SK-N-SH treated with all-trans-retinoic acid at 6 μM for 48 hours (cell line): ENCODE measurements around the gene PLD5.
"Not testable (repeated sequence)": the region's sequence is repeated elsewhere in the genome, so short reads cannot be mapped to it uniquely, and the experiment has no call there.

Experiments used
- GLIS3 ChIP-seq: fragments of 250-450 bp; sonication (Bioruptor Pico); IDR thresholded peaks from 2 replicates; pipeline ENCODE4 v1.5.0; 2020; ENCODE audit warnings: mild to moderate bottlenecking, moderate library complexity
- TOX ChIP-seq: fragments of 250-450 bp; sonication (Bioruptor Pico); IDR thresholded peaks from 2 replicates; pipeline ENCODE4 v1.8.0; 2021; ENCODE audit warnings: mild to moderate bottlenecking, moderate library complexity, borderline replicate concordance
- ZFP3 ChIP-seq: fragments of 250-450 bp; sonication (Bioruptor Pico); IDR thresholded peaks from 2 replicates; pipeline ENCODE4 v1.5.0; 2020; ENCODE audit warnings: mild to moderate bottlenecking, moderate library complexity
- ZFP30 ChIP-seq: fragments of 450-650 bp; formaldehyde crosslinking; IDR thresholded peaks from 2 replicates; pipeline ENCODE4 v1.5.0; 2022; ENCODE audit warnings: mild to moderate bottlenecking, moderate library complexity
- TF ChIP-seq, protein P1 (sequence below): fragments of 250-450 bp; sonication (Bioruptor Pico); IDR thresholded peaks from 2 replicates; pipeline ENCODE4 v1.5.1; 2020; ENCODE audit warnings: low read depth, mild to moderate bottlenecking, moderate library complexity

DNA sequence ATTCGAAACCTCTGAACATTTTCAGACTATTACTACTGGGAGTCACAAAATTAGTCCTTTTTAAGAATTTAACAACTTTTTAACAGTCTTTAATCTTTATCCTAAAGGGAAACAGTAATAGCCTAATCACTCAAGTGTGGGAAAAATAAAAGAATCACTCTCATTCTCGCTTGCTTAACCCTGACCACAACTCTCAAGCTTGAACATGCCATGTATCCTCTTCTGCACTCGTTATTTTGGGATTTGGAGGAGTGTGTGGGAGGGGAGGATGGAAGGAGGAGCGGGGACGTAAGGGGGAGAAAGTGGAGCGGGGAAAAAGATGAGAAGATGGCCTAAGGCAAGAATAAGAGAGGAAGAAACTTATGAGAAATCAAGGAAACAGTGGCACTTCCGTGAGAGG, 215.8 kb downstream of the PLD5 start:
- TF ChIP-seq ZFP30 (CRISPR knock-in tag); TOX; GLIS3; ZFP3: not testable (repeated sequence)
- TF ChIP-seq, protein P1, sequence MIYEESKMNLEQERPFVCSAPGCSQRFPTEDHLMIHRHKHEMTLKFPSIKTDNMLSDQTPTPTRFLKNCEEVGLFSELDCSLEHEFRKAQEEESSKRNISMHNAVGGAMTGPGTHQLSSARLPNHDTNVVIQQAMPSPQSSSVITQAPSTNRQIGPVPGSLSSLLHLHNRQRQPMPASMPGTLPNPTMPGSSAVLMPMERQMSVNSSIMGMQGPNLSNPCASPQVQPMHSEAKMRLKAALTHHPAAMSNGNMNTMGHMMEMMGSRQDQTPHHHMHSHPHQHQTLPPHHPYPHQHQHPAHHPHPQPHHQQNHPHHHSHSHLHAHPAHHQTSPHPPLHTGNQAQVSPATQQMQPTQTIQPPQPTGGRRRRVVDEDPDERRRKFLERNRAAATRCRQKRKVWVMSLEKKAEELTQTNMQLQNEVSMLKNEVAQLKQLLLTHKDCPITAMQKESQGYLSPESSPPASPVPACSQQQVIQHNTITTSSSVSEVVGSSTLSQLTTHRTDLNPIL (CRISPR knock-in tag), result not testable (repeated sequence)
